GM18909 (cell line): ENCODE measurements around the gene IL20RB.
"Not testable (repeated sequence)": the region's sequence is repeated elsewhere in the genome, so short reads cannot be mapped to it uniquely, and the experiment has no call there.

ENCODE experiments used
- ATAC-seq: cut with Tn5 transposase; IDR thresholded peaks from one replicate; pipeline ENCODE4 v1.9.1; 2021; ENCODE audit warnings: mild to moderate bottlenecking; ENCODE audit not compliant: unreplicated experiment, poor library complexity

Gene IL20RB

DNA sequence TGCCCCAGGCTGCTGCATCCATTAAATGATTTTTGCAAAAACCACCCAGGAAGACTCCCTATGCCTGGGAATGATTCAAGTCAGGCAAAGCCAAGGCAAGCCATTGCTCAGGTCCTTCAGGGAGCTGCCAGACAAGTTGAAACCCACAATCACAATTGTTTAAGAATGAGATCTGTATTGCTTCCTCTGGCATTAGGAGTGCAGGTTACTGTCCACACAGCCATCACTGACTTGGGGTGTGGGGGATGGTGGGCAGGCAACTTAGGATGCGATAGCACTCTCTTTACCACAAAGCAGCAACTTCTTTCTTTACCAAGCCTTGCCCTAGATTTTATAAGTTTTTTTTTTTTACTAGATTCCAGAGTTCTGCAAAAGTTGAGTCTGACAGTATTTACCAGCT, 15.0 kb upstream of the IL20RB start:
- no peak for ATAC-seq

DNA sequence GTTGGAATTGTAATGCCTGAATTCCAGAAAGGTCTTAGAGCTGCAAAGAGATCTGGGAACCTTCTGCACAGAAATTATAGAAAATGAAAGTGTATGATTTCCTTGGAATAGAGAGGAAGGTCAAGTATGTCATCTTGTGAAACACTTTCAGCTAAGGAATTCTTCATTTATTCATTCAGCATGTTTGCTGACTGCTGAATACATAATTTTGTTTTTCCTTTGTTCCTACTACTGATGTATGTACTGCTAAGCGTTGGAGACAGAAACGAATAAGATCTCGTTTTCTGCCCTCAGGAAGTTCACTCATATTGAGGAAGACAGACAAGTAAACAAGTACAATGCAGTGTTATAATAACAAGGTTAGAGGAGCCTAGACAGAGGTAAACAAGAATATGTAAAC, 14.3 kb upstream of the IL20RB start:
- ATAC-seq, result no peak

DNA sequence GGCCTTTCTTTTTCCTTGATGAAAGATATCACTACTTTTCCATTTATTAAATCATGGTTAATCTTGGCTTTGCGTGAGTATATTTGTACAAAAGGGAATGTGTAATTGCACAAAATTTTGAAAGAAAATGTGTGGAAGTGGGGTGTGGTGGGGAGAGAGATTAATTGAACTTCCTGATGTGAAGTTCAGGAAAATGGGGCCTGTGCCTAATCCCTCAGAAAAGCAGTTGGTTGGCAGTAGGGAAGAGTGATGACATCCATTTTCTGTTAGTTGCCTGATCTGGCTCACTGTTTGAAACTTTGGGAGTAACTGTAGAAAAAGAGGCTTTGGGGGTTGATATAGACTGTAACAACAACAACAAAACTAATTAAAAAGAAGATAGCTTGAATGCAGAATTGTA, 10.8 kb upstream of the IL20RB start:
- ATAC-seq, result no peak

DNA sequence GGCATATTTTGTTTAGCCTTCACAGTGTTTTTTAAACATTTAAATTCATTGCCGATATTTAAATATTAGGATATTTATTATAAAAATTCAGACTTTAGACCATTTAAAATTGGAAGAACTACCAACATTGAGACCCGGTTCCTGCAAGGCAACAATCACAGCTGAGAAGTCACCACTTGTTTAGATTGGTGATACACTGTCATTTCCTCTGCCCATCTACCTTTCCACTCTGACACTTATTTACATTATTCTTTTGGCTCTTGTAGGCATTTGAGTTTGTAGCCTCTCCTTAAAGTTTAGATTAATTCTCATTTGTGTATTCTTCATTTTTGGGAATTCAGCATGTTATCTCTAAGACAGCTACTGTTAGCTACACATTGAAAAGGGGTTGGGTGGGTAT, 10.3 kb upstream of the IL20RB start:
- ATAC-seq, result no peak

DNA sequence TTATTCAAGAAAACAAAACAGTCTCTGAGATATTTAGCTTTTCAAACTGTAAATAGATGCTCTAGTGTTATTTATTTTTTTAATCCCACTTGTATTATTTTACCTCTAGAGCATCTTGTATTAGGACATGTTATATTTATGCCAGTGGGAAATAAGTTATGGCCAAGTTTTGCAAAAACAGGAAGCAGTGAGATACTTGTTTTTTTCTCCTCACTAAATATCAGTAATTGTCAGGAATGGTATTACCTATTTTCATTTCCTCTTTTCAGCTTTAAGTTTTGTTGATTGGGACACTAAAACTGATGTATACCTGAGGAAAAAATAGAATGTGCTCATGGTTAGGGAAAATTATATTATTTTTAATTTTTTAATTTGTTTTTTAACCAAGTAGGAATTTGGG, 8.6 kb upstream of the IL20RB start:
- no peak for ATAC-seq

DNA sequence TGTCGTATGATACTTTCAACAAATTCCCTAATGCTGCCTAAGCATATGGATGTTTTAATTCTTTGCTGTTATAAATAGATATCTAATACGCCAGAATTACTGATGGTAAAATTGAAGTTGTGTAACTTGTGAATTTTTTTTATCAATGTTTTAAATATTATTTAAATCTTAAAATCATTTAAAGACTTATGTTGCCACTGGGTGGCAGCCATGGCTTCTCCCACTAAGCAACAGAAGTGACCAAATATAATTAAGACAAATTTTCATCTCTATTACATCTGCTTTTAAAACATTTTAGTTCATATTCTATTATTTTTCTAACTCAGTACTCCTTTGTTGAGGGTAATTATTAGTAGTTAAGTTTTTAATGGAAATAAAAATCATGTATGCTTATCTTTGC, 8.1 kb upstream of the IL20RB start:
- no peak for ATAC-seq

DNA sequence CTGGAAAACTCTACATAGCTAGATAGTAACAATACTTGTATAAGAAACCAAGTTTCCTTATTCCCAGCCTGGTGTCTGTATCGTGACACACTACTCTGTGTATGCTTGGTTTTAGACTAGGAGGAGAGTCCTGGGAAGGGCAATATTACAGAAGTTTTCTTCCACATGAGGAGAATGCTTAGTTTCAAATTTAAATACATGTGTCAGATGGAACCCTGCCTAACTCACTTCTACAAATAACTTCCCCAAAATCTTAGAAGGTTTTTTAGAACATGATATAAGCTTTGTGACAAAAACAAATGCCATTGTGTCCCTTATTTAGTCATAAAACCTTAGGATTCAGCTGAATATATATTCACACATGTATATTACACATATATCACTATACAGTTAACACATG, 7.2 kb upstream of the IL20RB start:
- ATAC-seq, result no peak

DNA sequence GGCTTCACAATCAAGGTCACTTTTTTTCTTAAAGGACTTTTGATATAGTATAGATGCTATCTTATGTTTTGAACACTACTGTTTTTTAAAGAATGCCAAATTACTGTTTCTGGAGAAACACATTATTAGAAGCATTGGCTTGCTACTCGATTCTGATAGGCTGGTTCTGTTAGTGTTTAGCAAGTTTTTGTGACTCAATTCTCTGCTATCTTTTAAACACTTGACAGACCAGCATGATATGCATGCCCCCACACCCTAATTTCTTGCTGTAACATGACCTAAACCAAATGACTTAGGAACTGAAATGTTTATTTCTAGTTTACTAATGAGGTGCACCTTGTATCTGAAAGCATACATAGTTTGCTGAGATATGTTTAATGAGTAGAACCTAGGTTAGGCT, 5.5 kb upstream of the IL20RB start:
- no peak for ATAC-seq

DNA sequence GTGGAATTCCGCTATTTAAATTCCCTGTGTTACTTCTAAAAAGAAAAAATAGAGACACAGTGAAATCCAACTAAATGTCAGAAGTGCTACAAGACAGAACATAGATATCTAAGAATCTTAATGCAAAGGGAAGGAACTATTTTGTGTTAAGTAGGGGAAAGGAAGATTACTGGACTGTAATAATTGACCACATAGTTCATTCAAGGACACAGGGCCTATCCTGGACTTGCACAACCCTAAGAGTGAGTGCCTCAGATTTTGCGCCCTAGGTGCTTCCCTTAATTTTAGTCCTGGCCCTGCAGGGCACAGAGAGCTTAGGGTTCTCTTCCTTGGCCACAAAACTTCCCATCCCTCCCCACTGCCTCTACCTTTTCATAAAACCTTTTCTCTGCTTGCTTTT, 3.5 kb upstream of the IL20RB start:
- ATAC-seq, result no peak

DNA sequence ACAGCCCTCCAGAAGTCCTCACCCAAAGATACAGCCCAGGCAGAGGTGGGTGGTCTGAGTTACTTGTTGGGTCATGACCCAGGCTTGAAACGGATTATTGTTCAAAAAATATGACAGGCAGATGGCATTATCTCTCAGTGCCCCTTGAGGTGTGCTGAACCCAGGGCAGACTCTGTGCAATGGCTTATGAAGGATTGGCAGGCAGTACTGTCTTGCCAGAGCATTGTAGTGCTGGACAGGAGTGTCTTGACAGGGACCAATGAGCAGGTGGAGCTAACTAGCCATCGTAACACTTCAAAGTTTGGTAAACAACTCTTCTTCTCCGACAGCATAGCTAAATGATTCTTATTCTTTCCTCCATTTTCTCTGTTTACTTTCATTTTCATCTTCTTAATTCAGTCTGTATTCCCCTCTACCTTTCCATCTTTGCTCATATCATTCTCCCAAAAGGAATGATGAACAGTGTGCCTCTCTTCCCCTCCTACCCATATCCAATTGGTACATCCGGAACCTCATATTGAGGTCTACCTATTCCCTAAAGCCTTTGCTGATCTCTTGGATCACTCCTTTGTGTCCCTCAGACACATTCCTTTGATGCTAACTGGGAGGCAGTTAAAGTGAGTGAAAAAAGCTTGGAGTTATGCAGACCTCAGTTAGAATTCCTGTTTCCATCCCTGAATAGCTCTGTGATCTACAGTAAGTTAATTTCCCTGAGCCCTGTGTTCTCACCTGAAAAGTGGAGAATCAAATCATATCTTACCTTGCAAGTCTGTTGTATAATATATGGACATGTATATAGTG, 2.6 kb upstream of the IL20RB start:
- ATAC-seq, result no peak

DNA sequence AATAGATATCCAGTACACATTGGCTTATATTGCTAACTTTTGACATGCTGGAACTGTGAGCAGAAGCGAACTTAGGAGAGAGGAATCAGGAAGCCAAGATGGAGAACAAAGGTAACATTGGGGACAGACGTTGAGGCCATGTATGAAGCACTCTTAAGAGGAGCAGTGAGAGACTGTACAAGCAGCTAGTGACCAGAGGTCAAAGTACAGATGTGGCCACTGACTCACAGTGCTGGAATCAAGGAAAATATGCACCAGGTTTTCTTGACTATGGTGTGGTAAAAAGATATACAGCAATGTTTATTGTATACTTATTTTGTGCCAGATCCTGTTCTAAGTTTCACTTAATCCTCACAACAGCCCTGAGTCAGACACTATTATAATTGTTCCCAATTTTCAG, 2.0 kb upstream of the IL20RB start:
- ATAC-seq, result no peak

DNA sequence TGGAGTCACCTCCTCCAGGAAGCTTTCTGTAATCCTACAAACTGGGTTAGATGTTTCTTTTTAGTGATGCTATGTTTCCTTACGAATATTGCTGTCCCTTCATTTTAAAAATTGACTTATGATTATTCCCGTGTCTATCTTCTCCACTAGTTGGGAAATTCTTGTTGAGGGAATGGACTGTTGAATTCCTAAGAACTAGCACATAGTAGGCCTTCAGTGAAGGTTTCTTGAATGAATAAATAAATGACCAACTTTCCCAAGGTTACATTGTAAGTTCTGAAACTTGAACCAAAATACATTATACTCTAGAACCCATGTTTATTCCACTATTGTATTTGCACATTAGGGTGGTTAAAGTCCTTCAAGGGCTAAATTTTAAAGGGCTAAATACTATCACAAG, 812 bp upstream of the IL20RB start:
- no peak for ATAC-seq

DNA sequence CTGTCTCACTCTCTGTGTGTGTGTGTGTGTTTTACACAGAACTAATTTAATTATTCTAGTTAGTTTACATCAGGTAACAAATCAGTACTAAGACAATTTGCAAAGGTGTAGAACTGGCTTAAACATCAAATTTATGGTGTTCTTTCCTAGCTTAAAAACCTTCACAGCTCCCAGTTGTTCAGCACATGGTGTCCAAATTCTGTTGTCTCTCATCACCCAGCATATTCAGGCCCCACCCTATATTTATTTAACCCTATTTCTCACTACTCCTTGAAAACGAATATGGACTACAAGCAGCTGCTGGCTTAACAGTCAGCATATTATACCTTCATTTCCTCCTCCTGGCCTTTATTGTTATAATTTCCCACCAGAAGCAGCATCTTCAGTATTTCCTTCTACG, 1.2 kb downstream of the IL20RB start:
- ATAC-seq, result no peak

DNA sequence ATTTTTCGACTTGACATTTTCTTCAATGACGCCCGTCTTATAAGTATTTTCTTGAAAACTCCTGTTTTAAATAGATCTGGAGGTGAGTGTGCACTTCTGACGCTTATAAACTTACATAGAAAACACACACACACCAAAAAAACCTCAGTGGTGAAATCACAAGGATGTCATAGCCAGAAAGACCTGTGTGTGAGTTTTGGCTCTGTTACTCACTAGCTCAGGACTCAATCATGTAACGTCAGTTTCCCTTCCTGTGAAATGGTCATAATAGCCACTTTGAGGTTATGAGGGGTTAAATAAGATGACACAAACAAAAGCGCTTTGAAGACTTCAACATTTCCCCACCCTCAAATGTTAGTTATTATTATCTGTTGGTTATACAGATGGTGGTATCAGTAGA, 1.8 kb downstream of the IL20RB start:
- ATAC-seq, result no peak

DNA sequence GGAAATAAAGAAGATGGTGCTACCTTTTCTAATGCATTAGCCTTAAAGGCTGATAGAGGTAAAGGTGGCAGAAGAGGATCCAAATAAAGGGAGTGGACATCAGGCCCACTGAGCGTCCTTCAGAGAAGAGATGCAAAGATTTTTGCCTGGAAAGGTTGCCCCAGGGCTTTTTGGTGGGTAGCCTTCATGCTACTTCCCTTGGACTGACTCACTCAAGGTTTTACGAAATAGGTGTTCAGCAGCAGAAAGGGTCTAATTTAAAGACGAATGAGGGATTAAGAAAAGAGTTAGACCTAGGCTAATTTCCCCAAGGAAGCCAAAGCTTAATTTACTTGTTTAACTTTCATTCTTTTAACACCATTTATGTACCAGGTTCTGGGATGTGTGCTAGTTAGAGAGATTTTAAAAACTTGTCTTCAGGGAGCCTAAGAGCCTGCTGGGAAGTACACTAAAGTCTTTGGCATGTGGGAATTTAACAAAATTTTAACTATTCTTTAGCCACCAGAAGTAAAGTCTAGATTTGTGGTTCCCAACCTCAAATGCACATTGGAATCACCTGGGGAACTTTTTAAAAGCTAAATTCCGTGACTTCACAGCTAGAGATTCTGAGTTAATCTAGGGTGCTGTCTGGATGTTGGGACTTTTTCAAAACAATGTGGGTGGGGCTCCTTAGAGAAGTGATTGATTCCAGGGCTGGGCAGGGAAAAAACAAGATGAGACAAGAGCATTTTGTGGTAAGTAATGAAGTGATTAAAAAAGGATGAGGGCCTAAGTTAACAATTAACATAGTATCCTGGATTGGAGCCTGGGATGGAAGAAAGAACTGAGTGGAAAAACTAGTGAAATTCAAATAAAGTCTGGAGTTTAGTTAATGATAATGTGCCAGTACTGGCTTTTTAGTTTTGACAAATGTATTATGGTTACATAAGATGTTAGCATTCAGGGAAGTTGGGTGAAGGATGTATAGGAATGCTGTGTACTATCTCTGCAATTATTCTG, 3.4 kb downstream of the IL20RB start:
- ATAC-seq, result no peak

DNA sequence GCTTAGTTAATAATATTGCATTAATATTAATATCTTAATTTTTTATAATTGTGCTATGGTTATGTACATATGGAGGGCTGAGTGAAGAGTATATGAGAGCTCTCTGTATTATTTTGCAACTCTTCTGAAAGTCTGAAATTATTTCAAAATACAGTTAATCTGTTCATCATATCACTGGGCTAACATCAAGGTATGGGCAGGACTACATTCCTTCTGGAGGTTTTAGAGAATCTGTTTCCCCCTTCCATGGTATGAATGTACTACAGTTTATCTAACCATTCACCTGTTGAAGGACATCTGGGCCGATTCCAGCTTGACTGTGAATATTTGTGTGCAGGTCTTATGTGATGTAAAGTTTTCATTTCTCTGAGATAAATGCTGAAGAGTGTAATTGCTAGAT, 5.1 kb downstream of the IL20RB start:
- no peak for ATAC-seq

DNA sequence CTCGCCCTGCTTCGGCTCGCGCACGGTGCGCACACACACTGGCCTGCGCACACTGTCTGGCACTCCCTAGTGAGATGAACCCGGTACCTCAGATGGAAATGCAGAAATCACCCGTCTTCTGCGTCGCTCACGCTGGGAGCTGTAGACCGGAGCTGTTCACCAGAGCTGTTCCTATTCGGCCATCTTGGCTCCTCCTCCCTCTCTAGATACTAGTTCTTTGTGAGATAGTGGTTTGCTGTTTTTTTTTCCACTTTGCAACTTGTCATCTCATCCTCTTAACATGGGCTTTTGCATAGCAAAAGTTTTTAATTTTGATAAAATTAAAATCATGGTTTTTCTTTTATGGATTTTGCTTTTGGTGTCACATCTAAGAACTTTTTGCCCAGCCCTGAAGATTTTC, 11.8 kb downstream of the IL20RB start:
- not testable (repeated sequence) for ATAC-seq

DNA sequence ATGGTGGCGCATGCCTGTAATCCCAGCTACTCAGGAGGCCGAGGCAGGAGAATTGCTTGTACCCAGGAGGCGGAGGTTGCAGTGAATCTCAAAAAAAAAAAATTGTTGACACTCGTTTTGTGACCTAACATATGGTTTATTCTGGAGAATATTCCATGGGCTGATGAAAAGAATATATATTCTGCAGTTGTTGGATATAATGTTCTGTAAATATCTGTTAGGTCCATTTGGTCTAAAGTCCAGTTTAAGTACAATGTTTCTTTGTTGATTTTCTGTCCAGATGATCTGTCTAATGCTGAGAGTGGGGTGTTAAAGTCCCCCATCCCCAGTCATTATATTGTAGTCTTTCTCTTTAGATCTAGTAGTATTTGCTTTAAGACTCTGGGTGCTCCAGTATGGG, 15.6 kb downstream of the IL20RB start:
- ATAC-seq, result no peak

DNA sequence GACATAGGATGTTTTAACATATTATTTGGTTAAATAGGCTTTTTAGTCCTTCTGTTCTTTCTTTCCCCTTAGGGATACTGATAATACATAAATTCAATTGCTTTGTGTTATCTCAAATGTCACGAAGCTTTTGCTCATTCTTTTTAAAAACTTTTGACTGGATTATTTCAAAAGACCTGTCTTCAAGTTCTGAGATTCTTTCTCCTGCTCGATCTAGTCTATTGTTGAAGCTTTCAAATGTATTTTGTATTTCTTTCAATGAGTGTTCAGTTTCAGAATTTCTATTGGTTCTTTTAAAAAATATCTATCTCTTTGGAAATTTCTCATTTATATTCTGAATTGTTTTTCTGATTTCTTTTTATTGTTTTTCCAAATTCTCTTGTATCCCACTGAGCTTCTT, 16.9 kb downstream of the IL20RB start:
- ATAC-seq, result no peak

DNA sequence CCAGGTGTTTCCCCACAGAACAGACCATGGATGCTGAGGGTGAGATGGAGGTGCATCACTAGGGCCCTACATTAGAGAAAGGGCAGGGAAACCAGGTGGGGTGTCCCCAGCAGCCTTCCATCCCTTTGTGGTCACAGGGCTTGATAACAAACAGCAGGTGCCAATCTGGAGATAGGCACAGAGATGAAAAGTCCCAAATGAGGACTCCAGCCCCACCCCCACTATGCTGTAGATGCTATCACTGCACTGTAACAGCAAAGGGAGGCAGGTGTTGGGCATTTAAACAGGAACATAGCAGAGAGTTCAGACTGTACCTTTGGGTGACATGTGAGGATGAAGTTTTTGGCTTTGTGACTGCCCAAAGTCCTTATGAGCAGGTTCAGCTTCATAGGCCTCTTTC, 21.4 kb downstream of the IL20RB start:
- ATAC-seq, result no peak

DNA sequence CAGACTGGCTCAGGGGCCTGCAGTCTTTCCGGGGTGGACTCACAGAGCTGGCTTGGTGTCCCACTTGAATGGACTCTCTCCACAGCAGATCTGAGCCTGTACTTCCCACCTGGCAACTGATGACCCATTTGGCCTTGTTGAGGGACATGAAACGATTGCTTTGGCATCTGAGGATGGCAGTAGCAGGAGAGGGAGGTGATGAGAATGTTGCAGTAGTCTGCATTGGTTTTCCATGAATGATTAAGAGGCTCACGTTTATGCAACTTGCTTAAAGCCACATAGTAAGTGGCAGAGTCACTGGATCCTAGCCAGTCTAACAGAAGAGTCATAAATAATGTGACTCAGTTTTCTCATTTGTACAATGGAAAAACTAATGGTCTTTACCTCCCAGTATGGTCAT, 21.9 kb downstream of the IL20RB start:
- no peak for ATAC-seq

DNA sequence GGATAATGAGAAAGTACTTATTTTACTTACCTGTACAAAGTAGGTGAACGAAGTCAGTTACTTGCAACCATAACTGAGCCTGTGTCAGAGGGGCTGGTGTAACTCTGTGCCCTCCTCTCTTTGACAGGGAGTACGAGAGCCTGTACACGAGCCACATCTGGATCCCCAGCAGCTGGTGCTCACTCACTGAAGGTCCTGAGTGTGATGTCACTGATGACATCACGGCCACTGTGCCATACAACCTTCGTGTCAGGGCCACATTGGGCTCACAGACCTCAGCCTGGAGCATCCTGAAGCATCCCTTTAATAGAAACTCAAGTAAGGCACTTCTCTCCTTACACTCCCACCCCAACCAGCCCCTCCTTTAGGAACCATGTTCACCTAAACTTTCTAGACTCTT, 24.2 kb downstream of the IL20RB start:
- no peak for ATAC-seq
